ENCODE results near the gene CPLX4.

Gene CPLX4

DNA sequence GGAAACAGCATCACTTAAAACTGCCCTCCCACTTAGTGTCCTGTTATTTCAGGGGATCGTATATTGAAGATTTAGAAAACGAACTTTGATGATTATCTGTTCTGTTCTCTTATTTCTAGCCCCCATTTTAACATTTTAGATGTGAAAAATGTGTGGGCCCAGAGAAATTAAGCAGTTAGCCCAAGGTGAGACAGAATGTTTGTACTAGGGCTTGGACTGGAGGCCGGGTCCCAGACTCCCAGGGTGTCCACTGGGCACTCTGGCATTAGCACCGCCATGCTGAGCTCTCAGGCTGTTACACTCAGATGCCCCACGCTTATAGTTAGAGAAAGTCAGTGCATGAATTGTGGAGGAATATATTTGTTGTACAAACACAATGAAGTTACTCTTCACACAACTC, 39.7 kb downstream of the CPLX4 start:
- no peak overlapping the region for H3K4me3 ChIP-seq (ENCODE audit: low read depth, low read length)
- no peaks in the 10 kb centered on the region for H3K9me3 ChIP-seq (ENCODE audit: control insufficient read depth, insufficient read depth, low read depth, low read length)
- H3K36me3 ChIP-seq (ENCODE audit: control insufficient read depth in 2 of 2, insufficient read depth in 1 of 2, low read length in 2 of 2): no peaks in the 10 kb centered on the region
- TF ChIP-seq ZNF600 (tag by site-specific recombination; IDR thresholded peaks at IDR 0.05) (no peak), ZNF354C (tag by site-specific recombination; IDR thresholded peaks at IDR 0.05; ENCODE audit: borderline replicate concordance, low read depth) (no peak), ZBTB48 (tag by site-specific recombination; IDR thresholded peaks at IDR 0.05) (no peak), MYNN (tag by site-specific recombination; IDR thresholded peaks at IDR 0.05; ENCODE audit: borderline replicate concordance) (no peak), ZNF548 (tag by site-specific recombination; IDR thresholded peaks at IDR 0.05) (no peak), ZNF626 (tag by site-specific recombination; IDR thresholded peaks at IDR 0.05) (no peak), ZNF785 (tag by site-specific recombination; IDR thresholded peaks at IDR 0.05) (no peak), ZFP3 (tag by site-specific recombination; IDR thresholded peaks at IDR 0.05; ENCODE audit: low read depth) (no peak), ZNF2 (tag by site-specific recombination; IDR thresholded peaks at IDR 0.05) (no peak)
- TF ChIP-seq, protein P1, sequence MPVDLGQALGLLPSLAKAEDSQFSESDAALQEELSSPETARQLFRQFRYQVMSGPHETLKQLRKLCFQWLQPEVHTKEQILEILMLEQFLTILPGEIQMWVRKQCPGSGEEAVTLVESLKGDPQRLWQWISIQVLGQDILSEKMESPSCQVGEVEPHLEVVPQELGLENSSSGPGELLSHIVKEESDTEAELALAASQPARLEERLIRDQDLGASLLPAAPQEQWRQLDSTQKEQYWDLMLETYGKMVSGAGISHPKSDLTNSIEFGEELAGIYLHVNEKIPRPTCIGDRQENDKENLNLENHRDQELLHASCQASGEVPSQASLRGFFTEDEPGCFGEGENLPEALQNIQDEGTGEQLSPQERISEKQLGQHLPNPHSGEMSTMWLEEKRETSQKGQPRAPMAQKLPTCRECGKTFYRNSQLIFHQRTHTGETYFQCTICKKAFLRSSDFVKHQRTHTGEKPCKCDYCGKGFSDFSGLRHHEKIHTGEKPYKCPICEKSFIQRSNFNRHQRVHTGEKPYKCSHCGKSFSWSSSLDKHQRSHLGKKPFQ (tag by site-specific recombination; IDR thresholded peaks at IDR 0.05): no peak
- H3K4me1 ChIP-seq (ENCODE audit: control insufficient read depth, insufficient read depth, low read length): peaks cover 5% of the 10 kb centered on the region; the same call in 1 of the 2 replicates
- no peak overlapping the region for H3K27ac ChIP-seq (ENCODE audit: extremely low read depth, low read depth, low read length)
- POLR2A ChIA-PET: no interaction called here
- CTCF ChIA-PET: interaction anchor here (0.7 to 2.6 kb wide), 3 partner anchors 9 to 124 kb away, joined by 4 to 12 read pairs (median 6); no protein-coding TSS in a partner anchor

DNA sequence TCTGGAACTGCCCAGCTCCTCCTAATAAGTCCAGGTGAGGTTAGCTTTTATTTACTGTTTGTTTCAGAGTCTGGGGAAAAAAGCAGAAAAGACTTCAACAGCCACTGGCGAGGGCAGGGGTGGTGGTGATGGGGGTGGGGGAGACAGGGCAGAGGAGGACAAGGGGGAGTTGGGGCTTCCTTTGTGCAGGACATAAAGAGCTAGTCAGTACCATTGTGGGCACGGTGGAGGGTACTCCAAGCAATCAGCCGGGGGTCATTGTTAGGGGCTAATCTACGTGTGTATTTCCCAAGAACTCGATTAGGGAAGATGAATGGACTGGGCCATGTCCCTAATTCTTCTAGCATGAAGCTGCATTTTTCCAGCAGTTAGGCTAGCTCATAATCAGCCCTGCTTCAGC, 42.4 kb downstream of the CPLX4 start:
- no peaks in the 10 kb centered on the region for H3K36me3 ChIP-seq (ENCODE audit: control insufficient read depth in 2 of 2, insufficient read depth in 1 of 2, low read length in 2 of 2)
- TF ChIP-seq ZNF544 (tag by site-specific recombination; IDR thresholded peaks at IDR 0.05) (no peak), ZNF76 (tag by site-specific recombination; IDR thresholded peaks at IDR 0.05; ENCODE audit: borderline replicate concordance, low read depth) (no peak), ZNF16 (tag by site-specific recombination; IDR thresholded peaks at IDR 0.05; ENCODE audit: low read depth) (no peak), ZNF558 (tag by site-specific recombination; IDR thresholded peaks at IDR 0.05) (no peak)
- TF ChIP-seq, protein P2, sequence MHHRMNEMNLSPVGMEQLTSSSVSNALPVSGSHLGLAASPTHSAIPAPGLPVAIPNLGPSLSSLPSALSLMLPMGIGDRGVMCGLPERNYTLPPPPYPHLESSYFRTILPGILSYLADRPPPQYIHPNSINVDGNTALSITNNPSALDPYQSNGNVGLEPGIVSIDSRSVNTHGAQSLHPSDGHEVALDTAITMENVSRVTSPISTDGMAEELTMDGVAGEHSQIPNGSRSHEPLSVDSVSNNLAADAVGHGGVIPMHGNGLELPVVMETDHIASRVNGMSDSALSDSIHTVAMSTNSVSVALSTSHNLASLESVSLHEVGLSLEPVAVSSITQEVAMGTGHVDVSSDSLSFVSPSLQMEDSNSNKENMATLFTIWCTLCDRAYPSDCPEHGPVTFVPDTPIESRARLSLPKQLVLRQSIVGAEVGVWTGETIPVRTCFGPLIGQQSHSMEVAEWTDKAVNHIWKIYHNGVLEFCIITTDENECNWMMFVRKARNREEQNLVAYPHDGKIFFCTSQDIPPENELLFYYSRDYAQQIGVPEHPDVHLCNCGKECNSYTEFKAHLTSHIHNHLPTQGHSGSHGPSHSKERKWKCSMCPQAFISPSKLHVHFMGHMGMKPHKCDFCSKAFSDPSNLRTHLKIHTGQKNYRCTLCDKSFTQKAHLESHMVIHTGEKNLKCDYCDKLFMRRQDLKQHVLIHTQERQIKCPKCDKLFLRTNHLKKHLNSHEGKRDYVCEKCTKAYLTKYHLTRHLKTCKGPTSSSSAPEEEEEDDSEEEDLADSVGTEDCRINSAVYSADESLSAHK (tag by site-specific recombination; IDR thresholded peaks at IDR 0.05): no peak
- H3K9me3 ChIP-seq (ENCODE audit: control insufficient read depth, insufficient read depth, low read depth, low read length): no peaks in the 10 kb centered on the region
- H3K4me1 ChIP-seq (ENCODE audit: control insufficient read depth, insufficient read depth, low read length): peaks cover 5% of the 10 kb centered on the region; the same call in 1 of the 2 replicates
- POLR2A ChIA-PET: no interaction called here
- H3K27ac ChIP-seq (ENCODE audit: extremely low read depth, low read depth, low read length): no peak overlapping the region
- H3K4me3 ChIP-seq (ENCODE audit: low read depth, low read length): no peak overlapping the region
- CTCF ChIA-PET: interaction anchor here (0.5 to 7.6 kb wide), 6 partner anchors 10 to 1041 kb away, joined by 3 to 41 read pairs (median 5); no protein-coding TSS in a partner anchor

DNA sequence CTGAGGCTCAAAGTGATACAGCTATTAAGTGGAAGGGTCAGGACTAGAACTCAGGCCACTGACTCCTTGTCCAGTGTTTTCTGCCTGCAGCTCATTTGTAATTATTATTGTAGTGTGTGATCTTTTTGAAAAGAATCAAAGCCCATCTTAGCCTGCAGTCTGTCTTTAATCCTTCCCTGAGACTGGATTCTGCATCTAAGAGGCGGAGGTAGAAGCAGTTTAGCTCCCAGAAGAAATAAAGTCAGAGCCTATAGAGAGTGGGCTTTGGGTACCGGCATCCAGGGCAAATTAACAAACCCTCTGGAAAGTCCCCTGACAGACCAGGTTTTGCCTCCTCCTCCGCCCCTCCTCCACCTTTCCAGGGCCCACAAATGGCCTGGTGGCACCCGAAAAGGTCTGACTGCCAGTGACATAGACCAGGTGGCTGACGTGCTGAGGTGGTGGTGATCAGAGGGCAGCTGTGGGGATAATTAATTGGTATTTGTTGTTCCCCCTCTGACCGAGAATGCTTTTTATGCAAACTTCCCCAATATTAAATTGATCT, 43.0 kb downstream of the CPLX4 start:
- no peak overlapping the region for H3K4me3 ChIP-seq (ENCODE audit: low read depth, low read length)
- ChIA-PET CTCF (interaction anchor here (0.6 to 7.6 kb wide), 5 partner anchors 11 to 1041 kb away, joined by 3 to 41 read pairs (median 5); no protein-coding TSS in a partner anchor), POLR2A (no interaction called here)
- peaks cover 5% of the 10 kb centered on the region; the same call in 1 of the 2 replicates for H3K4me1 ChIP-seq (ENCODE audit: control insufficient read depth, insufficient read depth, low read length)
- H3K36me3 ChIP-seq (ENCODE audit: control insufficient read depth in 2 of 2, insufficient read depth in 1 of 2, low read length in 2 of 2): no peaks in the 10 kb centered on the region
- no peak overlapping the region for H3K27ac ChIP-seq (ENCODE audit: extremely low read depth, low read depth, low read length)
- H3K9me3 ChIP-seq (ENCODE audit: control insufficient read depth, insufficient read depth, low read depth, low read length): no peaks in the 10 kb centered on the region
- TF ChIP-seq, protein P3, sequence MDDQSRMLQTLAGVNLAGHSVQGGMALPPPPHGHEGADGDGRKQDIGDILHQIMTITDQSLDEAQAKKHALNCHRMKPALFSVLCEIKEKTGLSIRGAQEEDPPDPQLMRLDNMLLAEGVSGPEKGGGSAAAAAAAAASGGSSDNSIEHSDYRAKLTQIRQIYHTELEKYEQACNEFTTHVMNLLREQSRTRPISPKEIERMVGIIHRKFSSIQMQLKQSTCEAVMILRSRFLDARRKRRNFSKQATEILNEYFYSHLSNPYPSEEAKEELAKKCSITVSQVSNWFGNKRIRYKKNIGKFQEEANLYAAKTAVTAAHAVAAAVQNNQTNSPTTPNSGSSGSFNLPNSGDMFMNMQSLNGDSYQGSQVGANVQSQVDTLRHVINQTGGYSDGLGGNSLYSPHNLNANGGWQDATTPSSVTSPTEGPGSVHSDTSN (CRISPR knock-in tag; IDR thresholded peaks at IDR 0.05): no peak
- TF ChIP-seq ZNF837 (tag by site-specific recombination; IDR thresholded peaks at IDR 0.05) (no peak), MEIS1 (CRISPR knock-in tag; IDR thresholded peaks at IDR 0.05; ENCODE audit: borderline replicate concordance) (no peak), REPIN1 (tag by site-specific recombination; IDR thresholded peaks at IDR 0.05; ENCODE audit: low read depth) (no peak), KLF7 (tag by site-specific recombination; IDR thresholded peaks at IDR 0.05; ENCODE audit: borderline replicate concordance) (no peak), ZEB2 (tag by site-specific recombination; IDR thresholded peaks at IDR 0.05) (no peak)
- TF ChIP-seq, protein P4, sequence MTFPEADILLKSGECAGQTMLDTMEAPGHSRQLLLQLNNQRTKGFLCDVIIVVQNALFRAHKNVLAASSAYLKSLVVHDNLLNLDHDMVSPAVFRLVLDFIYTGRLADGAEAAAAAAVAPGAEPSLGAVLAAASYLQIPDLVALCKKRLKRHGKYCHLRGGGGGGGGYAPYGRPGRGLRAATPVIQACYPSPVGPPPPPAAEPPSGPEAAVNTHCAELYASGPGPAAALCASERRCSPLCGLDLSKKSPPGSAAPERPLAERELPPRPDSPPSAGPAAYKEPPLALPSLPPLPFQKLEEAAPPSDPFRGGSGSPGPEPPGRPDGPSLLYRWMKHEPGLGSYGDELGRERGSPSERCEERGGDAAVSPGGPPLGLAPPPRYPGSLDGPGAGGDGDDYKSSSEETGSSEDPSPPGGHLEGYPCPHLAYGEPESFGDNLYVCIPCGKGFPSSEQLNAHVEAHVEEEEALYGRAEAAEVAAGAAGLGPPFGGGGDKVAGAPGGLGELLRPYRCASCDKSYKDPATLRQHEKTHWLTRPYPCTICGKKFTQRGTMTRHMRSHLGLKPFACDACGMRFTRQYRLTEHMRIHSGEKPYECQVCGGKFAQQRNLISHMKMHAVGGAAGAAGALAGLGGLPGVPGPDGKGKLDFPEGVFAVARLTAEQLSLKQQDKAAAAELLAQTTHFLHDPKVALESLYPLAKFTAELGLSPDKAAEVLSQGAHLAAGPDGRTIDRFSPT (tag by site-specific recombination; IDR thresholded peaks at IDR 0.05): no peak
- TF ChIP-seq, protein P5, sequence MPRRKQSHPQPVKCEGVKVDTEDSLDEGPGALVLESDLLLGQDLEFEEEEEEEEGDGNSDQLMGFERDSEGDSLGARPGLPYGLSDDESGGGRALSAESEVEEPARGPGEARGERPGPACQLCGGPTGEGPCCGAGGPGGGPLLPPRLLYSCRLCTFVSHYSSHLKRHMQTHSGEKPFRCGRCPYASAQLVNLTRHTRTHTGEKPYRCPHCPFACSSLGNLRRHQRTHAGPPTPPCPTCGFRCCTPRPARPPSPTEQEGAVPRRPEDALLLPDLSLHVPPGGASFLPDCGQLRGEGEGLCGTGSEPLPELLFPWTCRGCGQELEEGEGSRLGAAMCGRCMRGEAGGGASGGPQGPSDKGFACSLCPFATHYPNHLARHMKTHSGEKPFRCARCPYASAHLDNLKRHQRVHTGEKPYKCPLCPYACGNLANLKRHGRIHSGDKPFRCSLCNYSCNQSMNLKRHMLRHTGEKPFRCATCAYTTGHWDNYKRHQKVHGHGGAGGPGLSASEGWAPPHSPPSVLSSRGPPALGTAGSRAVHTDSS (tag by site-specific recombination; IDR thresholded peaks at IDR 0.05): no peak
